ENCODE measurements around the gene TXK.

TXK gene

GRCh38 chr4:48110452-48110978, 23.5 kb downstream of the TXK start:
- no peak for DNase-seq
- in situ Hi-C loops (cut with MboI; ENCODE audit: low pct_unique_long_range_greater_than_20kb, low sequenced_read_pairs), result no loop called here

- DNase-seq, result peak; percentile 50
- in situ Hi-C loops (cut with MboI; ENCODE audit: low pct_unique_long_range_greater_than_20kb, low sequenced_read_pairs), result no loop called here
These were observed 24.4 kb downstream of the TXK start for GRCh38 chr4:48109413-48110263.

- no peak for DNase-seq
- in situ Hi-C loops (cut with MboI; ENCODE audit: low pct_unique_long_range_greater_than_20kb, low sequenced_read_pairs), result no loop called here
These were observed 25.6 kb downstream of the TXK start for GRCh38 chr4:48108309-48109073.

GRCh38 chr4:48105230-48105629, 28.8 kb downstream of the TXK start:
- no peak for DNase-seq
- in situ Hi-C loops (cut with MboI; ENCODE audit: low pct_unique_long_range_greater_than_20kb, low sequenced_read_pairs), result no loop called here

- no peak for DNase-seq
- in situ Hi-C loops (cut with MboI; ENCODE audit: low pct_unique_long_range_greater_than_20kb, low sequenced_read_pairs), result no loop called here
These were observed 30.4 kb downstream of the TXK start for GRCh38 chr4:48103483-48104139.

GRCh38 chr4:48102303-48102702, 31.7 kb downstream of the TXK start:
- DNase-seq, result no peak
- in situ Hi-C loops (cut with MboI; ENCODE audit: low pct_unique_long_range_greater_than_20kb, low sequenced_read_pairs), result no loop called here

GRCh38 chr4:48100256-48100655, 33.8 kb downstream of the TXK start:
- in situ Hi-C loops (cut with MboI; ENCODE audit: low pct_unique_long_range_greater_than_20kb, low sequenced_read_pairs), result no loop called here
- no peak for DNase-seq

- in situ Hi-C loops (cut with MboI; ENCODE audit: low pct_unique_long_range_greater_than_20kb, low sequenced_read_pairs), result loop anchor here (25.0 kb wide), 1 partner anchor 408 kb away; no protein-coding TSS in a partner anchor
- DNase-seq, result no peak
These were observed 38.6 kb downstream of the TXK start for GRCh38 chr4:48095441-48095840.

- DNase-seq, result no peak
- in situ Hi-C loops (cut with MboI; ENCODE audit: low pct_unique_long_range_greater_than_20kb, low sequenced_read_pairs), result loop anchor here (25.0 kb wide), 1 partner anchor 407 kb away; no protein-coding TSS in a partner anchor
These were observed 40.0 kb downstream of the TXK start for GRCh38 chr4:48093991-48094416.

GRCh38 chr4:48090621-48091020, 43.4 kb downstream of the TXK start:
- in situ Hi-C loops (cut with MboI; ENCODE audit: low pct_unique_long_range_greater_than_20kb, low sequenced_read_pairs), result loop anchor here (25.0 kb wide), 1 partner anchor 403 kb away; no protein-coding TSS in a partner anchor
- DNase-seq, result no peak

- no peak for DNase-seq
- in situ Hi-C loops (cut with MboI; ENCODE audit: low pct_unique_long_range_greater_than_20kb, low sequenced_read_pairs), result loop anchor here (25.0 kb wide), 1 partner anchor 399 kb away; no protein-coding TSS in a partner anchor
These were observed 48.0 kb downstream of the TXK start for GRCh38 chr4:48085821-48086589.

- DNase-seq, result no peak
- in situ Hi-C loops (cut with MboI; ENCODE audit: low pct_unique_long_range_greater_than_20kb, low sequenced_read_pairs), result loop anchor here (25.0 kb wide), 1 partner anchor 396 kb away; no protein-coding TSS in a partner anchor
These were observed 51.1 kb downstream of the TXK start for GRCh38 chr4:48082956-48083355.

- no peak for DNase-seq
- in situ Hi-C loops (cut with MboI; ENCODE audit: low pct_unique_long_range_greater_than_20kb, low sequenced_read_pairs), result loop anchor here (25.0 kb wide), 1 partner anchor 394 kb away; no protein-coding TSS in a partner anchor
These were observed 52.9 kb downstream of the TXK start for GRCh38 chr4:48081196-48081595.

- DNase-seq, result no peak
- in situ Hi-C loops (cut with MboI; ENCODE audit: low pct_unique_long_range_greater_than_20kb, low sequenced_read_pairs), result loop anchor here (25.0 kb wide), 1 partner anchor 393 kb away; no protein-coding TSS in a partner anchor
These were observed 54.1 kb downstream of the TXK start for GRCh38 chr4:48079972-48080391.

GRCh38 chr4:48078862-48079655, 55.0 kb downstream of the TXK start:
- in situ Hi-C loops (cut with MboI; ENCODE audit: low pct_unique_long_range_greater_than_20kb, low sequenced_read_pairs), result loop anchor here (25.0 kb wide), 1 partner anchor 392 kb away; no protein-coding TSS in a partner anchor
- DNase-seq, result no peak

GRCh38 chr4:48078425-48078824, 55.6 kb downstream of the TXK start:
- in situ Hi-C loops (cut with MboI; ENCODE audit: low pct_unique_long_range_greater_than_20kb, low sequenced_read_pairs), result loop anchor here (25.0 kb wide), 1 partner anchor 391 kb away; no protein-coding TSS in a partner anchor
- no peak for DNase-seq

- no peak for DNase-seq
- in situ Hi-C loops (cut with MboI; ENCODE audit: low pct_unique_long_range_greater_than_20kb, low sequenced_read_pairs), result loop anchor here (25.0 kb wide), 1 partner anchor 387 kb away; no protein-coding TSS in a partner anchor
These were observed 59.4 kb downstream of the TXK start for GRCh38 chr4:48074657-48075056.

All from KBM-7 (cell line).